Lower leg skin (tissue), 3 donors: ENCODE data around the gene SH2D4B.

Experiments
- CTCF ChIP-seq, 3 donors: fragments of 450-650 bp; IDR thresholded peaks; one replicate each; pipeline ENCODE4 v1.5.1; 2016; ENCODE audit warnings: antibody characterized with exemption in 3 of 3, mild to moderate bottlenecking in 3 of 3, moderate library complexity in 2 of 3
- POLR2A ChIP-seq, 2 donors: fragments of 450-650 bp; IDR thresholded peaks; one replicate each; pipeline ENCODE4 v1.6.1; 2016 to 2017; ENCODE audit warnings: antibody characterized with exemption in 2 of 2, mild to moderate bottlenecking in 1 of 2, moderate library complexity in 1 of 2

- TF ChIP-seq CTCF (IDR thresholded peaks at IDR 0.05), result no peak
- no peak for TF ChIP-seq POLR2A (IDR thresholded peaks at IDR 0.05)
Observed at GRCh38 chr10:80518143-80518806, 19.4 kb upstream of the SH2D4B start.
